ENCODE results near the gene RTTN.
"Not testable (repeated sequence)": the region's sequence is repeated elsewhere in the genome, so short reads cannot be mapped to it uniquely, and the experiment has no call there.

Gene RTTN

DNA sequence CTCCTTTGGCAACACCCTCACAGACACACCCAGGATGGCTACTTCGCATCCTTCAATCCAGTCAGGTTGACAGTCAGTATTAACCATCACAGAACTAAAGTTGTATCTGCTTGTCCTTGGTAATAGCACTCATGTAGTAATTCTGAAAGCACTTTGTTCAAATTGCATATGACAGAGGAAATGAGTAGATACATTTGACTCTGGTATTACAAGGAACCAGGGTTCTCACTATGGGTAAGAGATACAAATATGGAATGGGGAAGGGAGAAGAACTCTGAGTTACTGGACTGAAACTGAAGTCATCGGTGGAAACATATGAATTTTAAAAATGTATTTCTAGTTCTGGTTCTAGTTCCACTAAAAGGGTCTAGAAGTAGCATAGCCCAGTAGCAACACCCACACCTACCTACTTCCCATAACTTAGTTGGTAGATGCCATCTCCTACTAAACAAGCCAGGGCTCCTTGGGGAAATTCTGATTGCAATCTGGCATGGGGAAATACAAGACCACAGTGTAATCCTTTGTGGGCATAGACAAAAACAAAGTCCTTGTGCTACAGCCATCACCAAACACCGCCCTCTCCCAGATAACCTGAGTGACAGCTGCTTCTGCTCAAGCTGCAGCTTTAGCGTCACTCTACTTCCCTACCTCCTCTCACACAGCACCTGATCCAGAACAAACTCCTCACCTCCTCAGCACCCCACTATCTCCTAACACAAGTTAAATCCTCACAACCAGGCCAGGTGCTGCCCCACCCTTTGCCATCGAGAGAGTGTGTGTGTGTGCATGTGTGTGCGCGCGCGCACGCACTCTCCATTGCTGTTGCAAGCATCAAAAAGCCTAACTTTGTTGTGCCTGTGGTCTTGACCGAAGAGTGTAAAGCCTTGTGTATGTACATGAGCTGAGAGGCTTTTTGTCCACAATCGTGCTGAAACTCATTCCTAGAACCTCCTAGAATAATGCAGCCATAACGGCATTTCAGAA, 226.5 kb downstream of the RTTN start:
- no peak for DNase-seq (ENCODE audit: low read depth)

DNA sequence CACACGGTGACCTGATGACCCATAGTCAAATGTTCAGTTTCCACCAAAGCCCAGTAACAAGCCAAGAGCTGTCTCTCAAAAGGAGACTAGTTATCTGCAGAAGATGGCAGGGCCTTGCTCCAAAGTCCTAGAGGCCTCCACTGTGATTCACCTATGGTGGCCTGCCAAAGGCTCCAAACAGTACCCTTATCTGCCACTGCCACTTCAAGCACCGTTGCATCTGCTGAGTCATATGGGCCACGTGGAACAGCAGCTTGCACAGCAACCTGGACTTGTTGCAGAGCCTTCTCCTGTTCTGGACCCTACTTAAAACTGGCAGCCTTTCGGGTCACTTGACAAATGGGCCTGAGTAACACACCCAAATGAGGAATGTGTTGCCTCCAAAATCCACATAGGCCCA, 230.2 kb downstream of the RTTN start:
- not testable (repeated sequence) for DNase-seq (ENCODE audit: low read depth)

DNA sequence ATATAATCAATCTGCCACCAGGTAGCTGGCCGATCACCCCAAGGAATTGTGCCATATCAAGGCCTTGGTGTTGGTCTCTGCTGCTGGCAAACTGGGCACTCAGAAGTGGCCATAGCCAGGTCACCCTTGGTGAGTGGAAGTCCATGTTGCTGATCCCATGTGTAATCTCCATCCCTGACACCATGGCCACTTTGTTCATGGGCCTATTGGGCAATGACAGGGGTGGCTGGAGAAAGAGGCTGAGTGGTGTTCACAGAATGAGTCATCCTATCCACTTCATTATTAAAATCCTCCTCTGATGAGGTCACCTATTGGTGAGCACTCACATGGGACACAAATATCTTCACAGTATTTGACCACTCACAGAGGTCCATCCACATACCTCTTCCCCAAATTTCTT, 231.1 kb downstream of the RTTN start:
- no peak for DNase-seq (ENCODE audit: low read depth)

GRCh38 chr18:69969491-69969890, 236.0 kb downstream of the RTTN start:
- no peak for DNase-seq (ENCODE audit: low read depth)

DNA sequence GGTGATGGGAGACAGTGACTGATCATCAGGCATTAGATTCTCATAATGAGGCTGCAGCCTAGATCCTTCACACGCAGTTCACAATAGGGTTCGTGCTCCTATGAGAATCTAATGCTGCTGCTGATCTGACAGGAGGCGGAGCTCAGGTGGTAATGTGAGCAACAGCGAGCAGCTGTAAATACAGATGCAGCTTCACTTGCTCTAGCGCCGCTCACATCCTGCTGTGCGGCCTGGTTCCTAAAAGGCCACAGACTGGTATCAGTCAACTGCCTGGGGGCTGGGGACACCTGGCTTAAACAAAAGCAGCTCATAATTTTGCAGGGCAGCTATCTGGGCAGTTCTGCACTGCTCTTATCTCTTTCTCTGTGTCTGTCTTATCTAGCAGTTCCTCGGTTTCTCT, 237.4 kb downstream of the RTTN start:
- no peak for DNase-seq (ENCODE audit: low read depth)

GRCh38 chr18:69963196-69963595, 242.3 kb downstream of the RTTN start:
- DNase-seq (ENCODE audit: low read depth) = no peak

- DNase-seq (ENCODE audit: low read depth) = no peak
These were observed 243.8 kb downstream of the RTTN start for GRCh38 chr18:69961718-69962117.

GRCh38 chr18:69958422-69958821, 247.1 kb downstream of the RTTN start:
- DNase-seq (ENCODE audit: low read depth) = no peak

DNA sequence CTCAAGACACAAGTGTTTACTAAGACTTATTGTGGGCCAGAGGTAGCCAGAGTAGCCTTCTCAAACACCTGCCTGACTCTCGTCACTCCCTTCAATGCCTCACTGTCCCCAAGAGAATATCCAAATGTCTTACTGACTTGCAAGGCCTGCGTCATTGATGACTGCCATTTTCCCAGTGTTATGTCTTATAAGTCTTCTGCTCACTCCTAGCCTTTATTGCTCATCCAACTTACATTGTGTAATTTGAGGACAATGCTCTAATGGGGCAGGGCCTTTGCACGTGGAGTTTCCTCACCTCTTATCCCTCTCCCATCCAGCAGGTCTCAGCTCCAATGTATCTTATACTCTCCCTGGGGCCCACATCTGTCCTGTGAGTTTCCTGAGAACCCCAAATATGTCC, 247.7 kb downstream of the RTTN start:
- no peak for DNase-seq (ENCODE audit: low read depth)

GRCh38 chr18:69956665-69957620, 248.5 kb downstream of the RTTN start:
- no peak for DNase-seq (ENCODE audit: low read depth)

DNA sequence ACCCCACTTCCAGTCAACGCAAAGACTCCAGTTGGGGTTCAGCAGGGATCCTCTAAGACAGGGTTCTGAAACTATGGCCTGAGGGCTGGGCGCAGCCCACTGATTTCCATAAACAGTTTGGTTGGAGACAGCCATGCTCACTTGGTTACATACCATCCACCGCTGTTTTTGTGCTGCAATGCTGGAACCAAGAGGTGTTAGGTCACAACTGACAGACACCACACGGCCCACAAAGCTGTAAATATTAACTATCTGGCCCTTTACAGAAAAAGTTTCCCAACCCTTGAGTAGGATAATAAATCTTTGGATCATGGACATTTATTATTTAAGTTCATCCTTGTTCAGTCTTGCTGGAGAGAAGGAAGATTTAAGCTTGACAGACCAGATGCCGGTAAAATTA, 249.4 kb downstream of the RTTN start:
- no peak for DNase-seq (ENCODE audit: low read depth)

- DNase-seq (ENCODE audit: low read depth) = no peak
These were observed 250.6 kb downstream of the RTTN start for GRCh38 chr18:69954719-69955480.

- DNase-seq (ENCODE audit: low read depth) = no peak
These were observed 252.3 kb downstream of the RTTN start for GRCh38 chr18:69953191-69953590.

Measured in fibroblast of the conjunctiva (primary cell).